GM12878 (cell line): ENCODE data around the gene C20orf144. TPM values are rescaled to one million over a fixed set of nuclear protein-coding genes. Genes with fewer than 3 reads are reported as not detected.

Experiments
- BCL11A ChIP-seq: IDR thresholded peaks from 2 replicates; pipeline ENCODE4 v1.6.1; 2011; ENCODE audit warnings: low read depth, low read length
- RBBP5 ChIP-seq: fragments of 200-600 bp; sonication (generic); conservative IDR thresholded peaks from 2 replicates; pipeline ENCODE4 v1.6.1; 2016
- RCOR1 ChIP-seq: conservative IDR thresholded peaks from 2 replicates; pipeline ENCODE4 v1.6.1; 2012; ENCODE audit warnings: low read depth, low read length, improper control_type of control experiment
- RUNX3 ChIP-seq: IDR thresholded peaks from 2 replicates; pipeline ENCODE4 v1.6.1; 2012; ENCODE audit warnings: low read length, inconsistent platforms
- SP1 ChIP-seq: IDR thresholded peaks from one replicate; pipeline ENCODE4 v1.6.1; 2011; ENCODE audit warnings: low read depth, low read length
- YBX1 ChIP-seq: fragments of 450-650 bp; IDR thresholded peaks from 2 replicates; pipeline ENCODE4 v1.6.1; 2016; ENCODE audit warnings: antibody characterized with exemption
- polyA plus RNA-seq, 11 experiments: library from polyadenylated mRNA; depleted of rRNA in 4 of 11; unstranded in 6 of 11; stranded (reverse) in 5 of 11; fragments of >200 nt; fragmentation: Nextera tagmentation in 4 of 11; fragmentation: Illumina TruSeq in 1 of 11; extraction: Ambion mirVana in 4 of 11; extraction: Trizol in 1 of 11; gene quantifications; 1 replicate in 1 of 11; 2 replicates in 10 of 11; pipeline versions ENCODE4 v1.2.1 to v1.2.3, GENCODE V29; 2011 to 2016; ENCODE audit warnings: inconsistent platforms in 2 of 11, missing spikeins in 2 of 11, low read depth in 1 of 11
- total RNA-seq, 4 experiments: library from RNA; depleted of rRNA in 3 of 4; stranded (reverse); fragments of >200 nt in 3 of 4; fragmentation: Illumina TruSeq in 1 of 4; extraction: Trizol in 1 of 4; gene quantifications; 2 replicates each; pipeline versions ENCODE4 v1.2.1 to v1.2.3, GENCODE V29; 2013 to 2021
- TF ChIP-seq, protein P1 (sequence below): fragments of 450-650 bp; IDR thresholded peaks from 2 replicates; pipeline ENCODE4 v1.6.1; 2017; ENCODE audit warnings: mild to moderate bottlenecking
- TF ChIP-seq, protein P2 (sequence below): fragments of 450-650 bp; conservative IDR thresholded peaks from 2 replicates; pipeline ENCODE4 v1.6.1; 2017; ENCODE audit warnings: mild to moderate bottlenecking, moderate library complexity
- TF ChIP-seq, protein P3 (sequence below): IDR thresholded peaks from 2 replicates; pipeline ENCODE4 v1.6.1; 2011; ENCODE audit warnings: borderline replicate concordance, low read depth, mild to moderate bottlenecking, moderate library complexity, mixed read lengths, low read length; ENCODE audit not compliant: insufficient read depth; ENCODE audit errors: extremely low read length

Gene C20orf144
- total and polyA plus RNA-seq, 10 of the 15 experiments (the other 5 are each of a cell fraction or from before 2014, with no cell fraction given) = 0.04 to 0.62 (median 0.23) TPM; not detected in 2

DNA sequence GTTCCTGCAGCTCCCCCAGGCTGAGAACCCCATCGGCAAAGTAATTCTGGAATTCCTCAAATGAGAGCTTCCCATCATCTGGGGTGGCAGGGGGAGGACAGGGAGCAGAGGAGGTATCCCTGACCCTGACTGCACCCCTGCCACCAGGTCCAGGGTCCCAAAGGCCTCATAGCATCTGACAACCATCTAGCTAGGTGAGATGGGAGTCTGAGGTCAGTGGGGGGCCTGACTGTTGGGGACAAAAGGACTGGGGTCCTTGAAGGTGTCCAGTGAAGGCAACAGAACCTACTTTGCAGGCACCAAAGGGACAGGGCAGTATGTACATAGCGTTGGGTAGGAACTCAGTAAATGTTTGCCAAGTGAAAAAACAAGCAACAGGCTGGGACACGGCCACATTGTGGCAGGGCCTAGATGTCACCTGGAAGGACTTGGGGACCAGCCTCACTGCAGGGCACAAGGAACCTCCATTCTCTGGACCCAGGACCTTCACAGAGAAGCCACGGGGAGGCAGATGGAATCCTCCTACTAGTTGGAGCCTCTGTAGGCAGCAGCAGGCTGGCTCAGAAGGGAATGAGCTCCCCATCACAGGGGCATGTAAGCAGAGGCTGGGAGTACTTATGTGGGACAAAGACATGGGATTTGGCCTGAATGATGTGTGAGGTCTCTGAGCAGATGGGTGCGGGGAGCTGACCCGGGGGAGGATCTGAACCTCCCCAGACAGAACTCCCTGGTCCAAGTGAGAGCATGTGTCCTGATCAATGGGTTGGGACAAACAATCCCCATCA, 8.8 kb downstream of the C20orf144 start (continued):
- no peak for TF ChIP-seq RCOR1
- TF ChIP-seq SP1 = no peak
- TF ChIP-seq YBX1 = no peak
- TF ChIP-seq, protein P1, sequence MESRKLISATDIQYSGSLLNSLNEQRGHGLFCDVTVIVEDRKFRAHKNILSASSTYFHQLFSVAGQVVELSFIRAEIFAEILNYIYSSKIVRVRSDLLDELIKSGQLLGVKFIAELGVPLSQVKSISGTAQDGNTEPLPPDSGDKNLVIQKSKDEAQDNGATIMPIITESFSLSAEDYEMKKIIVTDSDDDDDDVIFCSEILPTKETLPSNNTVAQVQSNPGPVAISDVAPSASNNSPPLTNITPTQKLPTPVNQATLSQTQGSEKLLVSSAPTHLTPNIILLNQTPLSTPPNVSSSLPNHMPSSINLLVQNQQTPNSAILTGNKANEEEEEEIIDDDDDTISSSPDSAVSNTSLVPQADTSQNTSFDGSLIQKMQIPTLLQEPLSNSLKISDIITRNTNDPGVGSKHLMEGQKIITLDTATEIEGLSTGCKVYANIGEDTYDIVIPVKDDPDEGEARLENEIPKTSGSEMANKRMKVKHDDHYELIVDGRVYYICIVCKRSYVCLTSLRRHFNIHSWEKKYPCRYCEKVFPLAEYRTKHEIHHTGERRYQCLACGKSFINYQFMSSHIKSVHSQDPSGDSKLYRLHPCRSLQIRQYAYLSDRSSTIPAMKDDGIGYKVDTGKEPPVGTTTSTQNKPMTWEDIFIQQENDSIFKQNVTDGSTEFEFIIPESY = no peak
- TF ChIP-seq BCL11A = no peak
- TF ChIP-seq, protein P2, sequence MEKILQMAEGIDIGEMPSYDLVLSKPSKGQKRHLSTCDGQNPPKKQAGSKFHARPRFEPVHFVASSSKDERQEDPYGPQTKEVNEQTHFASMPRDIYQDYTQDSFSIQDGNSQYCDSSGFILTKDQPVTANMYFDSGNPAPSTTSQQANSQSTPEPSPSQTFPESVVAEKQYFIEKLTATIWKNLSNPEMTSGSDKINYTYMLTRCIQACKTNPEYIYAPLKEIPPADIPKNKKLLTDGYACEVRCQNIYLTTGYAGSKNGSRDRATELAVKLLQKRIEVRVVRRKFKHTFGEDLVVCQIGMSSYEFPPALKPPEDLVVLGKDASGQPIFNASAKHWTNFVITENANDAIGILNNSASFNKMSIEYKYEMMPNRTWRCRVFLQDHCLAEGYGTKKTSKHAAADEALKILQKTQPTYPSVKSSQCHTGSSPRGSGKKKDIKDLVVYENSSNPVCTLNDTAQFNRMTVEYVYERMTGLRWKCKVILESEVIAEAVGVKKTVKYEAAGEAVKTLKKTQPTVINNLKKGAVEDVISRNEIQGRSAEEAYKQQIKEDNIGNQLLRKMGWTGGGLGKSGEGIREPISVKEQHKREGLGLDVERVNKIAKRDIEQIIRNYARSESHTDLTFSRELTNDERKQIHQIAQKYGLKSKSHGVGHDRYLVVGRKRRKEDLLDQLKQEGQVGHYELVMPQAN = no peak
- no peak for TF ChIP-seq RBBP5
- TF ChIP-seq, protein P3, sequence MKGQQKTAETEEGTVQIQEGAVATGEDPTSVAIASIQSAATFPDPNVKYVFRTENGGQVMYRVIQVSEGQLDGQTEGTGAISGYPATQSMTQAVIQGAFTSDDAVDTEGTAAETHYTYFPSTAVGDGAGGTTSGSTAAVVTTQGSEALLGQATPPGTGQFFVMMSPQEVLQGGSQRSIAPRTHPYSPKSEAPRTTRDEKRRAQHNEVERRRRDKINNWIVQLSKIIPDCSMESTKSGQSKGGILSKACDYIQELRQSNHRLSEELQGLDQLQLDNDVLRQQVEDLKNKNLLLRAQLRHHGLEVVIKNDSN = no peak
- no peak for TF ChIP-seq RUNX3
